ENCODE data around the gene CPSF2.

DNA sequence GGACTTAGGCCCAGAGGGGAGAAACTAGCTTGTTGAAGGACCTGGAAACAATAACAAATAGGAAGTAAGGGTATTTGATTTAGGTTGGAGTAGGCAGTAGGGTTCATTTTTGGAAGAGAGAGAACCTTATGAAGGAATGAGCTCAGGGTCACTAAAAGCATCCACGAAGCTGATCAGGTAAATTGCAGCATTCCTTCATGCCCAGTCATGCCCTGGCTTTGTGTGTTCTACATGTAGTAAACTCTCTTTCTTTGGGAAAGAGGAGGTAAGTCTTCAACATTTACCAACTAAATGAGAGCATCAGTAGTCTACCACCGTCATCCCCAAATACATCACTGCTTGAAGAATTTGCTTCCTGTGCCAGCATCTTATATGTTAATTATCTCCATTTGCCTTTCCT lies 54.7 kb downstream of the CPSF2 start:
- TF ChIP-seq, protein P1, sequence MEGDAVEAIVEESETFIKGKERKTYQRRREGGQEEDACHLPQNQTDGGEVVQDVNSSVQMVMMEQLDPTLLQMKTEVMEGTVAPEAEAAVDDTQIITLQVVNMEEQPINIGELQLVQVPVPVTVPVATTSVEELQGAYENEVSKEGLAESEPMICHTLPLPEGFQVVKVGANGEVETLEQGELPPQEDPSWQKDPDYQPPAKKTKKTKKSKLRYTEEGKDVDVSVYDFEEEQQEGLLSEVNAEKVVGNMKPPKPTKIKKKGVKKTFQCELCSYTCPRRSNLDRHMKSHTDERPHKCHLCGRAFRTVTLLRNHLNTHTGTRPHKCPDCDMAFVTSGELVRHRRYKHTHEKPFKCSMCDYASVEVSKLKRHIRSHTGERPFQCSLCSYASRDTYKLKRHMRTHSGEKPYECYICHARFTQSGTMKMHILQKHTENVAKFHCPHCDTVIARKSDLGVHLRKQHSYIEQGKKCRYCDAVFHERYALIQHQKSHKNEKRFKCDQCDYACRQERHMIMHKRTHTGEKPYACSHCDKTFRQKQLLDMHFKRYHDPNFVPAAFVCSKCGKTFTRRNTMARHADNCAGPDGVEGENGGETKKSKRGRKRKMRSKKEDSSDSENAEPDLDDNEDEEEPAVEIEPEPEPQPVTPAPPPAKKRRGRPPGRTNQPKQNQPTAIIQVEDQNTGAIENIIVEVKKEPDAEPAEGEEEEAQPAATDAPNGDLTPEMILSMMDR (IDR thresholded peaks at IDR 0.05; ENCODE audit: low read depth, low read length, missing input control): no peak
- TF ChIP-seq, protein P2, sequence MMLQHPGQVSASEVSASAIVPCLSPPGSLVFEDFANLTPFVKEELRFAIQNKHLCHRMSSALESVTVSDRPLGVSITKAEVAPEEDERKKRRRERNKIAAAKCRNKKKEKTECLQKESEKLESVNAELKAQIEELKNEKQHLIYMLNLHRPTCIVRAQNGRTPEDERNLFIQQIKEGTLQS (IDR thresholded peaks at IDR 0.05): no peak
- no peak for TF ChIP-seq TAF1 (conservative IDR thresholded peaks at IDR 0.05)
- no peak for TF ChIP-seq GABPA (IDR thresholded peaks at IDR 0.05 in 1 of 2, conservative IDR thresholded peaks at IDR 0.05 in 1 of 2)
- no peak for TF ChIP-seq RAD21 (IDR thresholded peaks at IDR 0.05)
- TF ChIP-seq, protein P3, sequence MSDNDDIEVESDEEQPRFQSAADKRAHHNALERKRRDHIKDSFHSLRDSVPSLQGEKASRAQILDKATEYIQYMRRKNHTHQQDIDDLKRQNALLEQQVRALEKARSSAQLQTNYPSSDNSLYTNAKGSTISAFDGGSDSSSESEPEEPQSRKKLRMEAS (IDR thresholded peaks at IDR 0.05): no peak
- TF ChIP-seq NR2F2 (IDR thresholded peaks at IDR 0.05): no peak
- TF ChIP-seq FOXA1 (IDR thresholded peaks at IDR 0.05): no peak
- no peak for TF ChIP-seq YY1 (IDR thresholded peaks at IDR 0.05)
